Cardiac muscle cell (in vitro differentiated cells and primary cell): ENCODE measurements around the gene KCNJ5. TPM values are rescaled to one million over a fixed set of nuclear protein-coding genes. Genes with fewer than 3 reads are reported as not detected.

Source experiments
- DNase-seq, 2 donors: peaks; one replicate each; pipeline versions ENCODE4 v3.0.0 to v3.0.0-alpha.2; 2010 to 2017; ENCODE audit warnings: low read depth in 1 of 2, low spot score in 1 of 2
- H3K27ac ChIP-seq: fragments of 200-600 bp; sonication (generic); 2 replicates; pipeline ENCODE4 v1.5.1; 2016
- H3K27me3 ChIP-seq: fragments of 200-600 bp; sonication (generic); 2 replicates; pipeline ENCODE4 v1.6.0; 2016; ENCODE audit warnings: control low read depth
- H3K36me3 ChIP-seq: fragments of 200-600 bp; sonication (generic); 2 replicates; pipeline ENCODE4 v1.5.1; 2016; ENCODE audit warnings: control low read depth
- H3K4me1 ChIP-seq: fragments of 200-600 bp; sonication (generic); 2 replicates; pipeline ENCODE4 v1.8.1; 2017; ENCODE audit warnings: low read depth, mild to moderate bottlenecking, mixed run types
- H3K4me3 ChIP-seq: fragments of 200-600 bp; sonication (generic); 2 replicates; pipeline ENCODE4 v1.5.1; 2016; ENCODE audit warnings: mild to moderate bottlenecking
- H3K9me3 ChIP-seq: fragments of 200-600 bp; sonication (generic); 2 replicates; pipeline ENCODE4 v1.5.1; 2017; ENCODE audit warnings: low read depth, mild to moderate bottlenecking, control low read depth
- CTCF ChIP-seq: IDR thresholded peaks from 2 replicates; pipeline ENCODE4 v1.5.1; 2012; ENCODE audit warnings: low read depth, mild to moderate bottlenecking, low read length
- polyA plus RNA-seq: library from polyadenylated mRNA; unstranded; fragments of >200 nt; fragmentation: Nextera tagmentation; extraction: Ambion mirVana; gene quantifications from 2 replicates; pipeline ENCODE4 v1.2.1, GENCODE V29; 2016
- total RNA-seq: library from RNA; depleted of rRNA; stranded (reverse); fragments of >200 nt; gene quantifications from 2 replicates; pipeline ENCODE4 v1.2.3, GENCODE V29; 2016

Gene KCNJ5
- total and polyA plus RNA-seq, 2 experiments from 2014 or later, result 44.8 to 71.8 TPM

GRCh38 chr11:128857341-128857740, 33.8 kb upstream of the KCNJ5 start:
- Histone ChIP-seq H3K4me1 (no peaks in the 10 kb centered on the region), H3K4me3 (no peak overlapping the region), H3K27me3 (peaks cover 16% of the 10 kb centered on the region), H3K27ac (no peak overlapping the region), H3K36me3 (no peaks in the 10 kb centered on the region), H3K9me3 (no peaks in the 10 kb centered on the region)
- TF ChIP-seq CTCF, result no peak
- no peak for DNase-seq

DNA sequence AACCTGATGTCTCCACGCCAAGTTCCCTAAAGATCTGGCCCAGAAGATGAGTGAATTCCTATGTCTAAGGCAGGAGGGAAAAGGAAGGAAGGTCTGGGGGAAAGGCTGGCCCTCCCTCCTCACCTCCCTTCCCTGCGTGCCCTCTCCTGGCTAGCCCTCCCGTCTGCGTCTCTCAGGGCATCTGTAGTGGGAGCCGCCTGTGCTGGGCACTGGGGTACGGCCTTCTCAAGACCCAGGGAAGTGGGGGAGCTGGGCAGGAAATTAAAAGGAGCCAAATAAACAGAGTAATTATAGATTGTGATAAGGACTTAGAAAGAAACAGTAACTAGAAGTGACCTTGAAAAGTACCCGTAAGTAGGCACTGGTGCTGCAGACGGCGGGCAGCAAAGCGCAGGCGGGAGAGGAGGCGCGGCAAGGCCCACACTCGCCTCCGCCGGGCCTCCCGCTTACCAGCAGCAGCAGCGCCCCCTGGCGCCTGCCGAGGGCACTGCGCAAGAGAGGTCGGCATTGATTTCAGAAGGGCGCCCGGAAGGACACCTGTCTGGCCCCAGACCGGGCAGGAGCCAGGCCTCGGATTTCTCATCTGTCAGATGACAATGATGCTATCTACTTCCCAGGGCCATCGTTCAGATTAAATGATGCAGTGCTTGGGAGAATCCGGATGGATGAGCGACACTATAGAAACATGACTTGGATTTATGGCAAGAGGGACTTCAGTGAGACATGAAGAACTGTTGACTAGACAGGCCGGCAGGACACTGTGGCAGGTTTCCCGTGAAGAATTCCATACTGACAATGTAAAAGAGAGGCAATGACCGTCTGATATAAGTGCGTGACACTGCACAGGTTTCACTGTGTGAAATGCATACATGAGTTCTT, 31.4 kb upstream of the KCNJ5 start:
- Histone ChIP-seq H3K4me3 (no peak overlapping the region), H3K9me3 (no peaks in the 10 kb centered on the region), H3K4me1 (no peaks in the 10 kb centered on the region), H3K27me3 (peaks cover 18% of the 10 kb centered on the region), H3K36me3 (no peaks in the 10 kb centered on the region), H3K27ac (no peak overlapping the region)
- peak; percentile 74 to 76 for DNase-seq
- peak; percentile 94 for TF ChIP-seq CTCF

DNA sequence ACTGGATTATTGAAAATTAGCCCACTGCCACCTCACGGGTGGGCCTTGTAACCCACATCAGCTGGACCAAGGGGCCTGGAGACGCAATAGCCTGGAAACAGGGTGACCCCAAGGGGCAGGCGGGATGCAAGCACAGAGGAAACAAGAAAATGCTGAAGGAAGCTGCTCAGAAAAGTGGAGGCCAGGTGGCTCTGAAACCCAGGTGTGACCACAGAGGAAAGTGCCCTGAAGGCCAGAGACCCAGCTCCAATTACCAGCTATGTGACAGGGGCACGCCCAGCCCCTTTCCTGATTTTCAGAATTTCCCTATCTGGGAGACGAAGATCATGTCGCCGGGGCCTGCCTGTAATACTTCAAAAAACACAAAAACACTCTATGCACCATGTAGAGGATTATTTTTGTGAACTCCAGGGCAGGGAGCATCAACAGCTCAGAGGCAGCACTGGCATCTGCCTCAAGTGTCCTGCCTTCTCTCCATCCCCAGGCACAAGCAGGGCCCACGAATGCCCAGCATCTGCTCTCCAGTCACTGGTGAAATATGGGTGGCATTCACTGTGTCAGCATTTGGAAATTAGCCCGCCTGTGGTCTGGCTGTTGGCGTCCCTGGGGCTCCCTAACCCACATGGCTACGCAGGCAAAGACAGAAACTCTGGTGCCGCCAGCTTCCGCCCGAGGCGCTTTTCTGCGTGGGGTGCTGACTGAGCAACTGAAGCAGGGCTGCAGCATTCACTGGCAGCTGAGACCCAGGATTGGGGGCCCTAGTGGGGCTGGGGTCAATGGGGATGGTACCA, 30.4 kb upstream of the KCNJ5 start:
- no peaks in the 10 kb centered on the region for H3K4me1 ChIP-seq
- no peak overlapping the region for H3K27ac ChIP-seq
- no peak overlapping the region for H3K4me3 ChIP-seq
- peaks cover 18% of the 10 kb centered on the region for H3K27me3 ChIP-seq
- DNase-seq, result no peak
- no peaks in the 10 kb centered on the region for H3K36me3 ChIP-seq
- no peak for TF ChIP-seq CTCF
- H3K9me3 ChIP-seq, result no peaks in the 10 kb centered on the region

DNA sequence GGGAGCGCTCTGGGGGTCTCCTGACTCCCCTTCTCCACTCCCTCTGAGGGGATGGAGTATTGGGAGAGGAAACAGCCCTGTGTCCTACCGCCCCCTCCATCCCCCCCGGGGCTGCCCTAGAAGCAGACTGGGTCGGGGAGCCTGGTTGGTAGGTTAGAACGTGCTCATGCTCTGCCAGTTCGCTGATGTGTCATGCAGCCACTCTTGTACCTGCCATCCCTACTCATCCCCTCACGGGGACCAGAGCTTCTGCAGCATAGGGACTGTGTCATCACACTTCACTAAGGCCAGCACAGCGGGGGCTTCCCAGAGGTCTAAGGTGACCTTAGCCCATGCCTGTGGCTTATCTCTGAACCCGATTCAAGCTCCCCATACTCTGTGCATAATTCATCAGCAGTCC, 28.8 kb upstream of the KCNJ5 start:
- H3K27me3 ChIP-seq, result peaks cover 18% of the 10 kb centered on the region
- H3K4me1 ChIP-seq, result no peaks in the 10 kb centered on the region
- no peaks in the 10 kb centered on the region for H3K9me3 ChIP-seq
- TF ChIP-seq CTCF, result no peak
- no peaks in the 10 kb centered on the region for H3K36me3 ChIP-seq
- no peak overlapping the region for H3K4me3 ChIP-seq
- H3K27ac ChIP-seq, result no peak overlapping the region
- no peak for DNase-seq

DNA sequence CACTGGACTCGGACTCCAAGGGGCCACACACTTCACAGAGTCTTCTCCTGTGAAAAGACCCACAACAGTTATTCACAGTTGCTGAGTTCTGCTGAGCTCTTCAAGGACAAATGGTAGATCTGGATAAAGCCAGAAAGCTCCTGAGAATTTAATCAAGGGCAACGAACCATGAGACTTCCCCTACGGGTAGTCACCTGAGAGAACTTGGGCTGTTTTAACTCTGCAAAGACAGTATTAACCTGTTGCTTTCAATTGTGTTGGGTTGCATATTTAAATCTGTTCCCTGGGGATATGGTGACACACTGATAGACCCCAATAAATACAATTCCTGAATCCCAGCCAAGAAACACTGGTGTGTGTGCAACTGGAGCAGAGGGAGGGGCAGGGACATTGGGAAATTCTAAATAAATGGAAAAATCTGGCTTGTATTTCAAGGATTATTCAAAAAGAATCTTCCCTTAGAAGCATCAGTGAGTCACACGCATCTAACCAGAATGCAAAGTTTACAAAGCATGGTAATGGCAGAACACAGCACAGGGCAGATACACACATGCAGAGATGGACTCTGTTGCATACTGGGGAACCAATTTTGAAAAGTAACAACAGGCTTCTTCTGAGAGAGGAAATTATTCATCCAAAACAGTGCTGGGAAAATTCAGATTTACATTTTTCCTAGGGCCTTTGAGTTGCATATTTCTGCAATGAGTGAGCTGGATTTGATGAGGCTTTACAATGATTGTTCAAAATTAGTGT, 28.1 kb upstream of the KCNJ5 start:
- Histone ChIP-seq H3K4me3 (no peak overlapping the region), H3K4me1 (no peaks in the 10 kb centered on the region), H3K9me3 (no peaks in the 10 kb centered on the region), H3K27ac (no peak overlapping the region), H3K27me3 (peaks cover 18% of the 10 kb centered on the region), H3K36me3 (no peaks in the 10 kb centered on the region)
- peak in 1 of 2 donors; percentile 34 for DNase-seq
- TF ChIP-seq CTCF, result no peak
